AG04450 (cell line): Measurements from ENCODE around the gene SHANK1. TPM values are rescaled to one million over a fixed set of nuclear protein-coding genes. Genes with fewer than 3 reads are reported as not detected.

Experiments
- CTCF ChIA-PET: fragments of 300-600, 350-600 bp; formaldehyde crosslinking; extraction: SDS; loops from one replicate; lab custom pipeline; 2022; ENCODE audit warnings: antibody characterized with exemption, inconsistent platforms; lab: Charles Lee
- POLR2A ChIA-PET: fragments of 350-600 bp; formaldehyde crosslinking; extraction: SDS; loops from one replicate; lab custom pipeline; 2021; ENCODE audit warnings: antibody characterized with exemption, inconsistent platforms; lab: Yijun Ruan, JAX
- DNase-seq: peaks from one replicate; pipeline ENCODE4 v3.0.0-alpha.2; 2011; ENCODE audit warnings: low read depth, low spot score
- H3K27ac ChIP-seq: one replicate; pipeline ENCODE4 v1.5.1; 2012; ENCODE audit warnings: low read depth, low read length, control low read depth
- H3K27me3 ChIP-seq: one replicate; pipeline ENCODE4 v1.6.0; 2012; ENCODE audit warnings: low read length; ENCODE audit not compliant: control insufficient read depth, insufficient read depth
- H3K4me3 ChIP-seq: 2 replicates; pipeline ENCODE4 v1.5.1; 2011; ENCODE audit warnings: mild to moderate bottlenecking, low read depth, low read length, control low read depth
- H3K9me3 ChIP-seq: 2 replicates; pipeline ENCODE4 v1.5.1; 2012; ENCODE audit warnings: low read length; ENCODE audit not compliant: control insufficient read depth, insufficient read depth
- polyA plus RNA-seq: library from polyadenylated mRNA; depleted of rRNA; stranded (reverse); fragments of >200 nt; gene quantifications from 2 replicates; pipeline ENCODE4 v1.2.3, GENCODE V29; 2011
- TF ChIP-seq, protein P1 (sequence below): IDR thresholded peaks from 2 replicates; pipeline ENCODE4 v1.5.1; 2011; ENCODE audit warnings: low read depth, low read length, control low read depth, inconsistent platforms

The SHANK1 gene
- polyA plus RNA-seq, 1 experiment = 2.4 TPM

DNA sequence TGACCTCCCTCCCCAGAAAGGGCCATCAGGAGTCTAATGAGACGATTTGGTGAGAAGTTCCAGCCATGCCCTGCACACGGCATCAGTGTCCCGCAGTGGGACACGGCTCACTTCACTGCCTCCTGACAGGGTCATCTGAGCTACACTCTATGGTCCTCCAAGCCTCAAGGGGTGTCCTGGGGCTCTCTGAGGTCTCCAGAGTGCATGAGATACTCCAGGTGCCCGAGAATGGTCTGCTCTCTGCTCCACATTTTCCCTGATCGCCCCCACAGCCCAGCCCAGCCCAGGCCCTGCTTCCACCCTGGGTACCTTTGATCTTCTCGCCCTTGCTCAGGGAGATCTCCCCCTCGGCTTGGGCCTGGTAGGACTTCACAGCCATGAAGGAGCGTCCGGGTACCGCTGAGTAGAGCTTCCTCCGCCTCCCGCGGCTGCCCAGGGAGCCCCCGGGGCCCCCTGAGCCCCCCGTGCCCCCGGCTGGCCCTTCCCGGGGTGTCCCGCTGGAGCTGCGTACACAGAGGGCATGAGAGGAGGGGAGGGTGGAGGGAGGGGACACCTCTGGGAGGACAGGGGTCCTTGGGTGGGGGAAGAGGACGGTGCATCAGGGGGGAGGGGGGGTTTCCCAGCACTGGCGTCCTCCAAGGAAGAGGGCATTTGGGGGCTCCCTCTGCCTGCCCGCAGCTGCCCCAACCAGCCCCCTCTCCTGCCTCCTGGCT, 17.3 kb downstream of the SHANK1 start:
- POLR2A ChIA-PET = interaction anchor here (0.6 kb wide), 1 partner anchor 72 kb away, joined by 6 read pairs; no protein-coding TSS in a partner anchor

DNA sequence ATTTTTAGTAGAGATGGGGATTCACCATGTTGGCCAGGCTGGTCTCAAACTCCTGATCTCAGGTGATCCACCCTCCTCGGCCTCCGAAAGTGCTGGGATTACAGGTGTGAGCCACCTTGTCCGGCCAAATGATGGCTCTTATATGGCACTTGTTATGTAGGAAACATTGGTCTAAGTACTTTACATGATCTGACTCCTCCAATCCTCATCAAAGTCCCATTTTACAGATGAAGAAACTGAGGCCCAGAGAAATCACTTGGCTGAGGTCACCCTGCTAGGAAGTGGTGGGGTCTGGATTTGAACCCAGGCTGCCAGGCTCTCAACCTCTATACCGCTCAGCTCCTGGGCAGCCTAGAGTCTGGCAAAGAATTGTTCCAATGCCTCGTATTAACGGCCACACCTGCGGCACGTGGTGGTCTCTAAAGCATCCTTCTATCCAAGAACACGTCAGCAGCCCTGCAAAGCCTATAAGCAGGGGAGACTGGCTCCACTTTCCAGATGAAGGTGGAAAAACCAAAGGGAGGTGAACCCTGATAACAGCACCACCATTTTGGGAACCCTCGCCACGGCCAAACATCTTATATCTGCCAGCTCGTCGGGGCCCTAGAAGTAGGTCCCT, 18.1 kb downstream of the SHANK1 start:
- Histone ChIP-seq H3K27me3 (peaks cover 3% of the 10 kb centered on the region), H3K27ac (no peak overlapping the region), H3K9me3 (no peaks in the 10 kb centered on the region; the same call in 1 of the 2 replicates), H3K4me3 (no peak overlapping the region)
- ChIA-PET POLR2A (no interaction called here), CTCF (interaction anchor here (2.9 kb wide), 1 partner anchor 82 kb away, joined by 19 read pairs; no protein-coding TSS in a partner anchor)
- TF ChIP-seq, protein P1, sequence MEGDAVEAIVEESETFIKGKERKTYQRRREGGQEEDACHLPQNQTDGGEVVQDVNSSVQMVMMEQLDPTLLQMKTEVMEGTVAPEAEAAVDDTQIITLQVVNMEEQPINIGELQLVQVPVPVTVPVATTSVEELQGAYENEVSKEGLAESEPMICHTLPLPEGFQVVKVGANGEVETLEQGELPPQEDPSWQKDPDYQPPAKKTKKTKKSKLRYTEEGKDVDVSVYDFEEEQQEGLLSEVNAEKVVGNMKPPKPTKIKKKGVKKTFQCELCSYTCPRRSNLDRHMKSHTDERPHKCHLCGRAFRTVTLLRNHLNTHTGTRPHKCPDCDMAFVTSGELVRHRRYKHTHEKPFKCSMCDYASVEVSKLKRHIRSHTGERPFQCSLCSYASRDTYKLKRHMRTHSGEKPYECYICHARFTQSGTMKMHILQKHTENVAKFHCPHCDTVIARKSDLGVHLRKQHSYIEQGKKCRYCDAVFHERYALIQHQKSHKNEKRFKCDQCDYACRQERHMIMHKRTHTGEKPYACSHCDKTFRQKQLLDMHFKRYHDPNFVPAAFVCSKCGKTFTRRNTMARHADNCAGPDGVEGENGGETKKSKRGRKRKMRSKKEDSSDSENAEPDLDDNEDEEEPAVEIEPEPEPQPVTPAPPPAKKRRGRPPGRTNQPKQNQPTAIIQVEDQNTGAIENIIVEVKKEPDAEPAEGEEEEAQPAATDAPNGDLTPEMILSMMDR = no peak
- DNase-seq = no peak

More for the DNA sequence above, 17.3 kb downstream of the SHANK1 start:
- Histone ChIP-seq H3K27ac (no peak overlapping the region), H3K9me3 (no peaks in the 10 kb centered on the region; the same call in 1 of the 2 replicates), H3K27me3 (no peaks in the 10 kb centered on the region), H3K4me3 (no peak overlapping the region)
- TF ChIP-seq, protein P1 = no peak
- CTCF ChIA-PET = interaction anchor here (0.9 to 2.9 kb wide), 5 partner anchors 16 to 146 kb away, joined by 3 to 19 read pairs (median 3); no protein-coding TSS in a partner anchor
- no peak for DNase-seq

DNA sequence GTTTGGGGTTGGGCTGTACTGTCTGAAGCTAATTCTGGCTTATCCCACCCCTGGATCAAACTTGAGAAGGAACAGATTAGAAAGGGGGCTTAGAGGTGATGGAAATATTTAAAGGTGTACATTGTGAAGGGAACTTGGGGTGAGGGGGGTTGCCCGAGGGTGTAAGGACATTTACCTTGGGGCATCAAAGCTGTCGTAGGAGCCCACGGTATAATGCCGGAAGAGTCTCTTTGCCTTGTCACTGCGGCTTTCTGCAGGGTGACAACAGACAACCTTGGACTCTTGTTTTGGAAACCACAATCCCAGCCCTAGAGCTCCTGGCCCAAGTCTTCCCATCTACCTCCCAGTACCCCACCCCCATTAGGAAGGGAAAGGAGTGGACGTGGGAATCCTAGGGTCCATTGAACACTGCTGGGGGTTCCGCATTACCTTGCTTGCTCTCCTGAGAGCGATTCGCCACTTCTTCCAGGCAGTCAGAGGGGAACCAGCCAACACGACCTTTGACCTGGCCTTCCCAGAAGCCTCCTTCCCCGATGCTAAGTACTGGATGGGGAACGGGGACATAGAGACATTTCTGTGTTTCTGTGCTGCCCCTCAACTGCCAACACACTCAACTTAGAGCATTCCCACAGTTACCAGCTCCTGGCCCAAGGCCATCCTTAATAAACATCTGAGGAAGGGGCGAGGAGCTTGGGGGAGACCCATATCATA, 22.0 kb downstream of the SHANK1 start:
- TF ChIP-seq, protein P1 = no peak
- ChIA-PET POLR2A (interaction anchor here (0.6 kb wide), 1 partner anchor 39 kb away, joined by 3 read pairs; no protein-coding TSS in a partner anchor), CTCF (interaction anchor here (1.1 to 1.4 kb wide), 3 partner anchors 8 to 28 kb away, joined by 3 read pairs; no protein-coding TSS in a partner anchor)

DNA sequence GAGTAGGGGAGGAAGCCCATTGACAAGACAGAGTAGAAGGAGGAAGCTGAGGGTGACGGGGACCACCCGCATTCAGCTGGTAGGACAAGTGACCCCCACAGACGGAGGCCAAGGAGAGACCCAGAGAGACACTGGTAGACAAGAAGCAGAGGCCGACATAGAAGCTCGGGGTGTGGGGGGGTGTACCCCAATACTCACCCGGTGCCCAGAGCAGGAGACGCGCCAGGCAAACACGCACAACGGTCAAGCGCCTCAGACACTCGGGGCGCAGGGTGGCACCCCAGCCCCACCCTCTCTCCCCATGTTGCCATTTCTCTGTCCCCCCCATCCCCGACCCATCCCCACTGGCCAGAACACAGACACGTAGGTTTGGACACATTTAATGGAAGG, 23.5 kb downstream of the SHANK1 start:
- Histone ChIP-seq H3K27ac (no peak overlapping the region), H3K9me3 (no peaks in the 10 kb centered on the region; the same call in 1 of the 2 replicates), H3K27me3 (peaks cover 30% of the 10 kb centered on the region), H3K4me3 (no peak overlapping the region)
- no peak for DNase-seq
- TF ChIP-seq, protein P1 = no peak
- ChIA-PET CTCF (interaction anchor here (1.4 kb wide), 1 partner anchor 26 kb away, joined by 3 read pairs; no protein-coding TSS in a partner anchor), POLR2A (no interaction called here)

More for the DNA sequence above, 22.0 kb downstream of the SHANK1 start:
- Histone ChIP-seq H3K4me3 (no peak overlapping the region), H3K27me3 (peaks cover 27% of the 10 kb centered on the region), H3K27ac (no peak overlapping the region), H3K9me3 (no peaks in the 10 kb centered on the region; the same call in 1 of the 2 replicates)
- DNase-seq = no peak
